Stimulated activated naive CD8-positive, alpha-beta T cell treated with anti-CD3 and anti-CD28 coated beads, Interleukin-15, amount 100 ng/mL, for 72 hours (primary cell): Measurements from ENCODE around the gene GNB2.
"Not testable (repeated sequence)": the region's sequence is repeated elsewhere in the genome, so short reads cannot be mapped to it uniquely, and the experiment has no call there.

Experiments used
- ATAC-seq: fragments of 150-1000 bp; cut with Tn5 transposase; 2 replicates; pipeline ENCODE4 v1.10.0; 2021; ENCODE audit warnings: mild to moderate bottlenecking, moderate library complexity
- DNase-seq, 2 donors: peaks; one replicate each; pipeline ENCODE4 v3.0.0; 2021 to 2022
- H3K27ac Mint-ChIP-seq, 2 donors: one replicate each; pipeline ENCODE4 v1.8.0; 2022; ENCODE audit warnings: mild to moderate bottlenecking in 2 of 2, mixed read lengths in 2 of 2, moderate library complexity in 2 of 2
- H3K27me3 Mint-ChIP-seq: one replicate; pipeline ENCODE4 v1.8.0; 2022; ENCODE audit warnings: mixed read lengths
- H3K4me1 Mint-ChIP-seq: one replicate; pipeline ENCODE4 v1.8.0; 2022; ENCODE audit warnings: mild to moderate bottlenecking, mixed read lengths
- H3K4me3 Mint-ChIP-seq, 2 donors: one replicate each; pipeline ENCODE4 v1.8.0; 2022; ENCODE audit warnings: mild to moderate bottlenecking in 2 of 2, mixed read lengths in 2 of 2, moderate library complexity in 1 of 2
- H3K9me3 Mint-ChIP-seq, 2 donors: one replicate each; pipeline ENCODE4 v1.8.0; 2022; ENCODE audit warnings: mixed read lengths in 2 of 2

The GNB2 gene

DNA sequence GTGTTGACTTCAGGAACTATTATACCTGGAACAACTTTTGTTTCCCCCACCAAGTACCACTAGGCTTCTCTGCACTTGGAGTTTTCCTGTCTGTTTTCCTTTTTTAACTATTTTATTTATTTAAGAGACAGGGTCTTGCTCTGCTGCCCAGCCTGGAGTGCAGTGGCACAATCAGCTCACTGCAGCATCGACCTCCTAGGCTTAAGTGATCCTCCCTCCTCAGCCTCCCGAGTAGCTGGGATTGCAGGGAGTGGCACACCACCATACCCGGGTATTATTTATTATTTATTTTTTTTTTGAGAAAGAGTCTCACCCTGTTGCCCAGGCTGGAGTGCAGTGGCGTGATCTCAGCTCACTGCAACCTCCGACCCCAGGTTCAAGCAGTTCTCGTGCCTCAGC lies 22.6 kb downstream of the GNB2 start:
- H3K4me3 Mint-ChIP-seq = peak overlapping the region in 1 of 2 donors; percentile 59

DNA sequence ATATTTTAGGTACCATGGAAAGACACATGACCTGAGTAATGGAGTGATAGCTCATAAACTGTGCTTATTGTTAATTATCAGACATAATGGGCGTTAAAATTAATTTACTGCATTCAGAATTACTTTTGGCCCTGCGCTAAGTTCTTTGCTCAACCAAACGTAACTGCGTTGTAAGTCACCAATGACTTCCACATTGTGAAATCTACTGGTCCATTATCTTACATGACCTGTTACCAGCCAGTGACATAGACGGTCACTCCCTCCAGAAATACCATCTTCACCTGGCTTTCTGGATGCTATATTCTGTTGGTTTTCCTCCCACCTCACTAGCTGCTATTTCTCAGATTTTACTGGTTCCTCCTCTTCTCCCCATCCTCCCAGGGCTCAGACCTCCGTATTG lies 25.5 kb downstream of the GNB2 start:
- Mint-ChIP-seq H3K27me3 (peaks cover 7% of the 10 kb centered on the region), H3K4me3 (no peak overlapping the region), H3K9me3 (no peaks in the 10 kb centered on the region), H3K27ac (no peak overlapping the region), H3K4me1 (peaks cover 15% of the 10 kb centered on the region)
- ATAC-seq = no peak
- no peak for DNase-seq

More for the DNA sequence above, 22.6 kb downstream of the GNB2 start:
- no peak for ATAC-seq
- peaks cover 7% of the 10 kb centered on the region for H3K27me3 Mint-ChIP-seq
- no peak for DNase-seq
- no peaks in the 10 kb centered on the region for H3K9me3 Mint-ChIP-seq
- peaks cover 38% of the 10 kb centered on the region for H3K4me1 Mint-ChIP-seq
- peak overlapping the region in 1 of 2 donors; percentile 44 for H3K27ac Mint-ChIP-seq

- H3K27ac Mint-ChIP-seq, H3K27me3 Mint-ChIP-seq, ATAC-seq, H3K4me3 Mint-ChIP-seq, H3K4me1 Mint-ChIP-seq, H3K9me3 Mint-ChIP-seq, DNase-seq: not testable (repeated sequence)
These were observed 27.5 kb downstream of the GNB2 start for GRCh38 chr7:100701089-100701488.

DNA sequence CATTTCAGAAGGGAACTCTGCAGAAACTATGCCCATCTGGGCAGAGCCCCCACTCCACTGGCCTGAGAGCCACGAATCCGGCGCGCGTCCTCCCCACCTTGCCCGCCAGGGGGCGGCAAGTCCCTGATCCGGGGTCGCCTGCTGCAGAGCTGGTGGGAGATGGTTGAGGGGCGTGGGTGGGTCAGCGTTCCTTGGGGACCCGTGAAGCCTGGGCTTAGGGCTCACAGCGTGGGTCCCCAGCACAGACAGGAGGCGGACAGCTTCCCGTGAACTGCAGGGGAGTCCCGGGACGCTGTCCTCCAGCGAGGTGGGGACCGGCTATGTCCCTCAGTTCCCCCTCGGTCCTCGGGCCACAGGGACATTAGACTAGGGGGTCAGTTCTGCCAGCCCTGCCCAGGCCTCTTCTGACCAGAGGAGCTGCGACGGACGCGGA lies 31.8 kb downstream of the GNB2 start:
- no peaks in the 10 kb centered on the region for H3K27me3 Mint-ChIP-seq
- peaks cover 24% of the 10 kb centered on the region for H3K4me1 Mint-ChIP-seq
- H3K4me3 Mint-ChIP-seq = peak overlapping the region; percentile 93 to 99
- H3K27ac Mint-ChIP-seq = peak overlapping the region; percentile 95 to 99
- DNase-seq (peak; percentile 85), ATAC-seq (peak; percentile 74)
- no peaks in the 10 kb centered on the region for H3K9me3 Mint-ChIP-seq

- ATAC-seq (peak; percentile 98), DNase-seq (peak; percentile 99)
- no peaks in the 10 kb centered on the region for H3K9me3 Mint-ChIP-seq
- peak within 1 kb of the TSS; percentile 93 to 99 for H3K4me3 Mint-ChIP-seq
- no peaks in the 10 kb centered on the region for H3K27me3 Mint-ChIP-seq
- H3K27ac Mint-ChIP-seq = peak within 1 kb of the TSS; percentile 95 to 99
- peaks cover 24% of the 10 kb centered on the region for H3K4me1 Mint-ChIP-seq
These were observed 32.5 kb downstream of the GNB2 start, which contains the start of gene POP7 for GRCh38 chr7:100705753-100706671. POP7 (plus strand) TSS chr7:100706121; CDS start chr7:100706831, 710 bp downstream.

DNA sequence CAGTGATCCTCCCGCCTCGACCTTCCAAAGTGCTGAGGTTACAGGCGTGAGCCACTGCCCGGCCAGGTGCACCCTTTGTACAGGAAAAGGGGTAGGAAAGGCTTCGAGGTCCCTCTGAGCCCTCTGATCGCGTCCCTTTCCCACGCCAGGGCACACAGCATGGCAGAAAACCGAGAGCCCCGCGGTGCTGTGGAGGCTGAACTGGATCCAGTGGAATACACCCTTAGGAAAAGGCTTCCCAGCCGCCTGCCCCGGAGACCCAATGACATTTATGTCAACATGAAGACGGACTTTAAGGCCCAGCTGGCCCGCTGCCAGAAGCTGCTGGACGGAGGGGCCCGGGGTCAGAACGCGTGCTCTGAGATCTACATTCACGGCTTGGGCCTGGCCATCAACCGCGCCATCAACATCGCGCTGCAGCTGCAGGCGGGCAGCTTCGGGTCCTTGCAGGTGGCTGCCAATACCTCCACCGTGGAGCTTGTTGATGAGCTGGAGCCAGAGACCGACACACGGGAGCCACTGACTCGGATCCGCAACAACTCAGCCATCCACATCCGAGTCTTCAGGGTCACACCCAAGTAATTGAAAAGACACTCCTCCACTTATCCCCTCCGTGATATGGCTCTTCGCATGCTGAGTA lies 33.3 kb downstream of the GNB2 start:
- Mint-ChIP-seq H3K27ac (peak overlapping the region; percentile 95 to 99), H3K27me3 (no peaks in the 10 kb centered on the region), H3K4me3 (peak overlapping the region; percentile 93 to 99), H3K9me3 (no peaks in the 10 kb centered on the region), H3K4me1 (peaks cover 24% of the 10 kb centered on the region)
- no peak for DNase-seq
- no peak for ATAC-seq

- DNase-seq (no peak), ATAC-seq (no peak)
- peak overlapping the region in 1 of 2 donors; percentile 42 for H3K27ac Mint-ChIP-seq
- H3K4me3 Mint-ChIP-seq = no peak overlapping the region
- H3K27me3 Mint-ChIP-seq = no peaks in the 10 kb centered on the region
- H3K4me1 Mint-ChIP-seq = peaks cover 24% of the 10 kb centered on the region
- H3K9me3 Mint-ChIP-seq = no peaks in the 10 kb centered on the region
These were observed 34.9 kb downstream of the GNB2 start for GRCh38 chr7:100708395-100708794.

- ATAC-seq (no peak), DNase-seq (no peak)
- Mint-ChIP-seq H3K9me3 (no peaks in the 10 kb centered on the region), H3K4me3 (no peak overlapping the region), H3K27me3 (no peaks in the 10 kb centered on the region), H3K4me1 (peaks cover 24% of the 10 kb centered on the region), H3K27ac (no peak overlapping the region)
These were observed 36.9 kb downstream of the GNB2 start for GRCh38 chr7:100710452-100710851.

DNA sequence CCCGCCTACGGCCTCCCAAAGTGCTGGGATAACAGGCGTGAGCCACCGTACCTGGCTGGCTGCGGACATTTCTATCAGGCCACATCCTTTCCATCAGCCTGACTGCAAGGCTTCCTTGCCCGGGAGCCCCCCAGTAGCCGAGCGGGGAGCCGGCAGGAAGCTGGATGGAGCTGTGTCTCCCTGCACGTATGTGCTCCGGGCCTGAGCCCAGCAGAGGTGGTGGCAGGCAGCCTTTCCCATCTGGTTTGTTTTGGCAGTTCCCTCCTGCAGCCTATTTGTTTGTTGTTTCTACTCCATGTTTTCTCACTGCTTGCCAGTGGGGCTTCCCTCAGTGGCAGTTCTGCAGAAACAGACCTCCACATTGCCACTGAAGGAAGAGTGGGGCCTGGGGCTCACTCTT lies 37.8 kb downstream of the GNB2 start:
- Mint-ChIP-seq H3K27me3 (no peaks in the 10 kb centered on the region), H3K27ac (no peak overlapping the region), H3K4me3 (no peak overlapping the region), H3K4me1 (peaks cover 18% of the 10 kb centered on the region), H3K9me3 (no peaks in the 10 kb centered on the region)
- DNase-seq (no peak), ATAC-seq (no peak)

DNA sequence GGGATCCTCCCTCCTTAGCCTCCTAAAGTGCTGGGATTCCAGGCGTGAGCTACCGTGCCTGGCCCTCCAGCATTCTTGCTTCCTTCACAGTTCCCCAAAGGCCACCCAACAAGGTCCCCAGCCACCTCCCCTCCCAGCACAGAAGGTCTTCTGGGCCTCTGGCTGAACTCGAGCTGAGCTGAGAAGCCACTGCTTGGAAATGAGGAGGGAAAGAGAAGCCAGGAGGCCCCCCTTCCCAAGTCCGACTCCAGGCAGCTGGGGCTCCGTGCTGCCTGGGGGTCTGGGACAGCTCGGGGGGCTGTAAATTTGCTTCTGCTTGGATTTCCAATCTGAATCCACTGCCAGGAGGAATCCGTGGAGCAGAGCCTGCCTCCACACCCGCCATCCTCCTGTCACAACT lies 41.2 kb downstream of the GNB2 start:
- Mint-ChIP-seq H3K27me3 (peaks cover 11% of the 10 kb centered on the region), H3K4me1 (no peaks in the 10 kb centered on the region), H3K4me3 (no peak overlapping the region), H3K9me3 (no peaks in the 10 kb centered on the region), H3K27ac (no peak overlapping the region)
- DNase-seq (no peak), ATAC-seq (no peak)

DNA sequence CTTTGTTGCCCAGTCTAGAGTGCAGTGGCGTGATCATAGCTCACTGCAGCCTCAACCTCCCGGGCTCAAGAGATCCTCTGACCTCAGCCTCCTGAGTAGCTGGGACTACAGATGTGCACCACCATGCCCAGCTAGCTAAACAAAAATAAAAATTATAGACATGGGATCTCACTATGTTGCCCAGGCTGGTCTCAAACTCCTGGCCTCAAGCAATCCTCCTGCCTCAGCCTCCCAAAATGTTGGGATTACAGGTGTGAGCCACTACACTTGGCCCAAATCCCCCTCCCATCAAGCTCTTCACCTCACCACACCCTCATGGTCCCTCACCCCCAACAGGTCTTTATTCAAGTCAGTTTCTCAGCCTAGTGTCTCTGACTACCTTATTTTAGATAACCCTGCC lies 43.5 kb downstream of the GNB2 start:
- not testable (repeated sequence) for ATAC-seq, H3K4me3 Mint-ChIP-seq, H3K27ac Mint-ChIP-seq, DNase-seq, H3K9me3 Mint-ChIP-seq, H3K4me1 Mint-ChIP-seq
- peaks cover 34% of the 10 kb centered on the region for H3K27me3 Mint-ChIP-seq

- Mint-ChIP-seq H3K27me3 (peaks cover 60% of the 10 kb centered on the region), H3K27ac (peak overlapping the region in 1 of 2 donors; percentile 9)
- no peak for DNase-seq
These were observed 46.2 kb downstream of the GNB2 start for GRCh38 chr7:100719523-100720278.

DNA sequence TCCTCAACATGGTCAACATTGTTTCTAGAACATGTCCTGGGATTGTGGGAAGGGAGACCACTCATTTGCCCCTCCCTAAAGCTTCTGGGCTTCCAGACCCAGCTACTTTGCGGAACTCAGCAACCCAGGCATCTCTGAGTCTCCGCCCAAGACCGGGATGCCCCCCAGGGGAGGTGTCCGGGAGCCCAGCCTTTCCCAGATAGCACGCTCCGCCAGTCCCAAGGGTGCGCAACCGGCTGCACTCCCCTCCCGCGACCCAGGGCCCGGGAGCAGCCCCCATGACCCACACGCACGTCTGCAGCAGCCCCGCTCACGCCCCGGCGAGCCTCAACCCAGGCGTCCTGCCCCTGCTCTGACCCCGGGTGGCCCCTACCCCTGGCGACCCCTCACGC lies 46.7 kb downstream of the GNB2 start, which contains the start of gene EPO:
EPO (plus strand) TSS at position 190 of the 392 bp plus-strand sequence. CDS start 513 bp downstream, outside the sequence.
- Mint-ChIP-seq H3K27me3 (peaks cover 60% of the 10 kb centered on the region), H3K4me1 (no peaks in the 10 kb centered on the region), H3K9me3 (no peaks in the 10 kb centered on the region), H3K27ac (peak within 1 kb of the TSS in 1 of 2 donors; percentile 9), H3K4me3 (no peak within 1 kb of the TSS)
- ATAC-seq (no peak), DNase-seq (no peak)

More at GRCh38 chr7:100719523-100720278, 46.2 kb downstream of the GNB2 start:
- Mint-ChIP-seq H3K9me3 (no peaks in the 10 kb centered on the region), H3K4me1 (no peaks in the 10 kb centered on the region), H3K4me3 (no peak overlapping the region)
- ATAC-seq = no peak

GRCh38 chr7:100720671-100721504 lies 47.3 kb downstream of the GNB2 start:
- H3K27me3 Mint-ChIP-seq = peaks cover 60% of the 10 kb centered on the region
- H3K9me3 Mint-ChIP-seq = no peaks in the 10 kb centered on the region
- no peak overlapping the region for H3K27ac Mint-ChIP-seq
- no peak overlapping the region for H3K4me3 Mint-ChIP-seq
- ATAC-seq (peak; percentile 44), DNase-seq (no peak)
- no peaks in the 10 kb centered on the region for H3K4me1 Mint-ChIP-seq

- H3K4me3 Mint-ChIP-seq = no peak overlapping the region
- no peak for DNase-seq
- H3K9me3 Mint-ChIP-seq = no peaks in the 10 kb centered on the region
- H3K27me3 Mint-ChIP-seq = peaks cover 60% of the 10 kb centered on the region
- ATAC-seq = no peak
- H3K27ac Mint-ChIP-seq = no peak overlapping the region
- H3K4me1 Mint-ChIP-seq = no peaks in the 10 kb centered on the region
These were observed 47.9 kb downstream of the GNB2 start for GRCh38 chr7:100721505-100721812.
